Measurements from ENCODE around the gene GFPT2.

Gene GFPT2

DNA sequence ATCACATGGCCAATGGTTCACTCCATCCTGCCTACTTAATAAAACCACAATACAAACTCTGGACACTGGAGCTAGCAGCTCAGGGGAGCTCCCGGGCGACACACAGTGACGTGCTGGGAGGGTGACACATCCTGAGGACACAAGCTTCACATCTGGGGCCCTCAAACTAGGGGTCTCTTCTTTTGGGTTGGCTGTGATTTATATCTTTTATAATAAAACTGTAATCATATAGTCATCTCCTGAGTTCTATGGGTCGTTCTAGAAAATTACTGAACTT is 49.2 kb downstream of the GFPT2 start:
- Histone ChIP-seq H3K4me1 (ENCODE audit: control insufficient read depth, insufficient read depth, low read depth, low read length) (peaks cover 5% of the 10 kb centered on the region), H2BK120ac (ENCODE audit: low read depth, low read length) (no peak overlapping the region), H2AK5ac (ENCODE audit: low read length, severe bottlenecking) (no peak overlapping the region), H2BK12ac (ENCODE audit: low read length in 2 of 2) (no peak overlapping the region), H3K9ac (ENCODE audit: low read length) (no peak overlapping the region), H2AFZ (ENCODE audit: low read depth, low read length) (no peak overlapping the region), H3K4me3 (ENCODE audit: insufficient read depth in 1 of 2, low read depth in 1 of 2, low read length in 2 of 2) (no peak overlapping the region), H3K4ac (ENCODE audit: low read depth in 1 of 2, low read length in 2 of 2) (no peak overlapping the region), H2BK5ac (ENCODE audit: low read depth, low read length, poor library complexity, severe bottlenecking) (no peak overlapping the region), H3K14ac (ENCODE audit: low read length in 2 of 2) (no peak overlapping the region), H3K23ac (ENCODE audit: low read length in 2 of 2) (no peak overlapping the region), H3K36me3 (ENCODE audit: control insufficient read depth in 1 of 2, insufficient read depth in 2 of 2, low read depth in 1 of 2, low read length in 2 of 2) (peaks cover 48 to 85% of the 10 kb centered on the region in 2 experiments), H3K18ac (ENCODE audit: low read depth in 1 of 2, low read length in 2 of 2) (no peak overlapping the region), H3K9me3 (ENCODE audit: control insufficient read depth, low read length) (no peaks in the 10 kb centered on the region), H3K27ac (ENCODE audit: low read length, poor library complexity, severe bottlenecking) (no peak overlapping the region), H3K79me1 (replicated peaks; ENCODE audit: low read length, poor library complexity, severe bottlenecking) (no peaks in the 10 kb centered on the region), H2BK15ac (ENCODE audit: low read depth, poor library complexity, severe bottlenecking) (no peak overlapping the region), H3K27me3 (ENCODE audit: control insufficient read depth in 1 of 2, insufficient read depth in 1 of 2, low read length in 2 of 2) (no peaks in the 10 kb centered on the region), H4K91ac (ENCODE audit: low read length) (no peak overlapping the region), H4K8ac (ENCODE audit: low read length) (no peak overlapping the region), H3K4me2 (ENCODE audit: low read length, poor library complexity, severe bottlenecking) (no peak overlapping the region)
- 100% methylated on average over 4 of the region's 4 CpGs for WGBS
- DNase-seq = no peak

DNA sequence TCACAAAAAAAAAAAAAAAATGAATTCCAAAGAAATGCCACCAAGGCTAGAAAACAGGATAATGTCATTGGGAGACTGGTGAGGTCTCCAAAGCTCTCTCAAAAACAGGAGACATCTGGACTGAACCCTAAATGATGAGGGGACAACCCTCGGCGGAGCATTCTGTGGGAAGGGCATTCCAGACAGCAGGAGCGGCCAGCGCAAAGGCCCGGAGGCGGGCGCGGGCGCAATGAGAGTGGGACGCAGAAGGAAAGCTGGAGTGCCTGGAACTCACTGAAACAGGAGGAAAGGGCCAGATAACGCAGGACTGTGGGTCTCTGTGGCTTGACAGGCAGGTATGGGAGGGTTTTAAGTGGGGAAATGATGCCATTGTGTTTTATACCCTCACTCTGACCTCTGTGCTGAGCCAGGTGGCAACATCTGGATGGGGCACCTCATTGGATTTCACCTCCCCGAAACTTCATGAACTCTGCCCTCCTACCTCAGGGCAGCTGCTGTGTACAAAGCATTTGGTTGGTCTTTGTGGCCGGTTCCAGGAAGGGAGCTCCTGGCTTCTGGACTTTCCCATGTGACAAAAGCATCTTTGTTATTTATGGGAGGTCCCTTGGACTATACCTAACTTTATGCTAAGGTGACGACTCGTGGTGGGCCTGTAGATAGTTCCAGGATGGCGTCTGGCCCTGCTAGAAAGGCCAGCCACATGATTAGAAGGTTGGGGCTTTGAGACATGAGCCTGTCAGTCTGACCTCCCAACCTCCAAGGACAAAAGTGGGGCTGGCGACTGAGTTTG is 49.7 kb downstream of the GFPT2 start:
- Histone ChIP-seq H3K79me1 (replicated peaks; ENCODE audit: low read length, poor library complexity, severe bottlenecking) (no peaks in the 10 kb centered on the region), H3K27me3 (ENCODE audit: control insufficient read depth in 1 of 2, insufficient read depth in 1 of 2, low read length in 2 of 2) (no peaks in the 10 kb centered on the region), H3K23ac (ENCODE audit: low read length in 2 of 2) (no peak overlapping the region), H3K36me3 (ENCODE audit: control insufficient read depth in 1 of 2, insufficient read depth in 2 of 2, low read depth in 1 of 2, low read length in 2 of 2) (peaks cover 48 to 81% of the 10 kb centered on the region in 2 experiments), H3K27ac (ENCODE audit: low read length, poor library complexity, severe bottlenecking) (no peak overlapping the region), H4K8ac (ENCODE audit: low read length) (no peak overlapping the region), H3K18ac (ENCODE audit: low read depth in 1 of 2, low read length in 2 of 2) (no peak overlapping the region), H3K9ac (ENCODE audit: low read length) (no peak overlapping the region), H2AFZ (ENCODE audit: low read depth, low read length) (no peak overlapping the region), H3K4ac (ENCODE audit: low read depth in 1 of 2, low read length in 2 of 2) (no peak overlapping the region), H3K4me2 (ENCODE audit: low read length, poor library complexity, severe bottlenecking) (no peak overlapping the region), H2BK120ac (ENCODE audit: low read depth, low read length) (no peak overlapping the region), H4K91ac (ENCODE audit: low read length) (no peak overlapping the region), H3K9me3 (ENCODE audit: control insufficient read depth, low read length) (no peaks in the 10 kb centered on the region), H3K4me3 (ENCODE audit: insufficient read depth in 1 of 2, low read depth in 1 of 2, low read length in 2 of 2) (no peak overlapping the region), H3K14ac (ENCODE audit: low read length in 2 of 2) (no peak overlapping the region), H2BK15ac (ENCODE audit: low read depth, poor library complexity, severe bottlenecking) (no peak overlapping the region), H2AK5ac (ENCODE audit: low read length, severe bottlenecking) (no peak overlapping the region), H2BK12ac (ENCODE audit: low read length in 2 of 2) (no peak overlapping the region), H2BK5ac (ENCODE audit: low read depth, low read length, poor library complexity, severe bottlenecking) (no peak overlapping the region), H3K4me1 (ENCODE audit: control insufficient read depth, insufficient read depth, low read depth, low read length) (peaks cover 5% of the 10 kb centered on the region)
- 96% methylated on average over 16 of the region's 17 CpGs for WGBS
- no peak for DNase-seq

DNA sequence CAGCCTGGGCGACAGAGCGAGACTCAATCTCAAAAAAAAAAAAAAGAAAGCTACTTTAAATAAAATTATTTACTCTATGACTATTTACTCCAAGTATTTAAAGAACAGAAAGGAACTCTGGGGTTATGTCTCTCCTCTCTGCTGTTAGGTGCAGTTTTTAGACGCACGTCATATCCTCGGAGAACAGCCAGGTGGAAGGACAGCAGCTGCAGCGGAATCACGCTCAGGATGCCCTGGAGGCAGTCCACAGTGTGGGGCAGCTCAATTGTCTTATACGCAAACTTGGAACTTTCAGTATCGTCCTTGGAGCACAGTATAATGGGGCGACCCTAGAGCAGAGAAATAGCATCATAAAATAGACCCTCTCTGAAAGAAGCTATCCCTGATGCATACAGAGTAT is 50.9 kb downstream of the GFPT2 start:
- WGBS = 98% methylated on average over 7 of the region's 10 CpGs
- H3K27me3 ChIP-seq (ENCODE audit: control insufficient read depth in 1 of 2, insufficient read depth in 1 of 2, low read length in 2 of 2) = no peaks in the 10 kb centered on the region
- H3K36me3 ChIP-seq (ENCODE audit: control insufficient read depth in 1 of 2, insufficient read depth in 2 of 2, low read depth in 1 of 2, low read length in 2 of 2) = peaks cover 45 to 72% of the 10 kb centered on the region in 2 experiments
- no peak overlapping the region for H3K9ac ChIP-seq (ENCODE audit: low read length)
- H3K4me1 ChIP-seq (ENCODE audit: control insufficient read depth, insufficient read depth, low read depth, low read length) = peaks cover 5% of the 10 kb centered on the region
- H2AK5ac ChIP-seq (ENCODE audit: low read length, severe bottlenecking) = no peak overlapping the region
- H3K4me3 ChIP-seq (ENCODE audit: insufficient read depth in 1 of 2, low read depth in 1 of 2, low read length in 2 of 2) = no peak overlapping the region
- DNase-seq = no peak
- no peak overlapping the region for H4K91ac ChIP-seq (ENCODE audit: low read length)
- no peak overlapping the region for H2BK120ac ChIP-seq (ENCODE audit: low read depth, low read length)
- H3K79me1 ChIP-seq (replicated peaks; ENCODE audit: low read length, poor library complexity, severe bottlenecking) = no peaks in the 10 kb centered on the region
- no peak overlapping the region for H3K4ac ChIP-seq (ENCODE audit: low read depth in 1 of 2, low read length in 2 of 2)
- no peak overlapping the region for H2BK12ac ChIP-seq (ENCODE audit: low read length in 2 of 2)
- H3K4me2 ChIP-seq (ENCODE audit: low read length, poor library complexity, severe bottlenecking) = no peak overlapping the region
- no peaks in the 10 kb centered on the region for H3K9me3 ChIP-seq (ENCODE audit: control insufficient read depth, low read length)
- no peak overlapping the region for H4K8ac ChIP-seq (ENCODE audit: low read length)
- H3K14ac ChIP-seq (ENCODE audit: low read length in 2 of 2) = no peak overlapping the region
- H2BK15ac ChIP-seq (ENCODE audit: low read depth, poor library complexity, severe bottlenecking) = no peak overlapping the region
- H3K23ac ChIP-seq (ENCODE audit: low read length in 2 of 2) = no peak overlapping the region
- H3K18ac ChIP-seq (ENCODE audit: low read depth in 1 of 2, low read length in 2 of 2) = no peak overlapping the region
- no peak overlapping the region for H2BK5ac ChIP-seq (ENCODE audit: low read depth, low read length, poor library complexity, severe bottlenecking)
- H3K27ac ChIP-seq (ENCODE audit: low read length, poor library complexity, severe bottlenecking) = no peak overlapping the region
- no peak overlapping the region for H2AFZ ChIP-seq (ENCODE audit: low read depth, low read length)

DNA sequence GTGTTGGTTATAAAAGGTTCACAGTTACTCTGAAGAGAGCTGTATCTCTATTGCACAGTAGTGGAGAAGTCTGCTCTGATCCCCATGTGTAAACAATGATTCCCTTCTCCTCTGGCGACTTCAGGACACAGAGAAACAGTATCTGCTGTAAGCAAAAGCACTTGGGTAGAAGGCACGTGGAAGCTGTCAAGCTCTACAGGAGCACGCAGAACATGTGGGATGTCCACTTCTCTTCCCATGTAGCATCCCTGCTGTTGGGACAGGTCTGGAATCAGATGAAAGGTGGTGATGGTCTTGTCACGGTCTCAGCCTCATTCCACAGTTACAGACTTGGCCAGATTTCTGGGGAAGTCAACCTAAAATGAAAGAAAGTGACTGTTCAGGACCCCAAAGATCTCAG is 51.9 kb downstream of the GFPT2 start:
- no peak for DNase-seq
- Histone ChIP-seq H2BK15ac (ENCODE audit: low read depth, poor library complexity, severe bottlenecking) (no peak overlapping the region), H3K9me3 (ENCODE audit: control insufficient read depth, low read length) (no peaks in the 10 kb centered on the region), H3K18ac (ENCODE audit: low read depth in 1 of 2, low read length in 2 of 2) (no peak overlapping the region), H2BK12ac (ENCODE audit: low read length in 2 of 2) (no peak overlapping the region), H3K14ac (ENCODE audit: low read length in 2 of 2) (no peak overlapping the region), H3K4me2 (ENCODE audit: low read length, poor library complexity, severe bottlenecking) (no peak overlapping the region), H2AFZ (ENCODE audit: low read depth, low read length) (no peak overlapping the region), H3K4me1 (ENCODE audit: control insufficient read depth, insufficient read depth, low read depth, low read length) (peaks cover 5% of the 10 kb centered on the region), H3K4me3 (ENCODE audit: insufficient read depth in 1 of 2, low read depth in 1 of 2, low read length in 2 of 2) (no peak overlapping the region), H4K91ac (ENCODE audit: low read length) (no peak overlapping the region), H3K27ac (ENCODE audit: low read length, poor library complexity, severe bottlenecking) (no peak overlapping the region), H2AK5ac (ENCODE audit: low read length, severe bottlenecking) (no peak overlapping the region), H2BK5ac (ENCODE audit: low read depth, low read length, poor library complexity, severe bottlenecking) (no peak overlapping the region), H3K36me3 (ENCODE audit: control insufficient read depth in 1 of 2, insufficient read depth in 2 of 2, low read depth in 1 of 2, low read length in 2 of 2) (peaks cover 35 to 63% of the 10 kb centered on the region in 2 experiments), H3K9ac (ENCODE audit: low read length) (no peak overlapping the region), H3K4ac (ENCODE audit: low read depth in 1 of 2, low read length in 2 of 2) (no peak overlapping the region), H3K23ac (ENCODE audit: low read length in 2 of 2) (no peak overlapping the region), H2BK120ac (ENCODE audit: low read depth, low read length) (no peak overlapping the region), H4K8ac (ENCODE audit: low read length) (no peak overlapping the region), H3K79me1 (replicated peaks; ENCODE audit: low read length, poor library complexity, severe bottlenecking) (no peaks in the 10 kb centered on the region), H3K27me3 (ENCODE audit: control insufficient read depth in 1 of 2, insufficient read depth in 1 of 2, low read length in 2 of 2) (no peaks in the 10 kb centered on the region)
- 91% methylated on average over 4 of the region's 4 CpGs for WGBS

Data from mesenchymal stem cell (in vitro differentiated cells and primary cell).